Suprapubic skin (tissue), 3 donors: ENCODE results near the gene SUN2.

Experiments
- CTCF ChIP-seq, 2 donors: fragments of 200-600 bp in 1 of 2; fragments of 450-650 bp in 1 of 2; sonication (generic) in 1 of 2; IDR thresholded peaks; one replicate each; pipeline ENCODE4 v1.5.1; 2016 to 2019; ENCODE audit warnings: antibody characterized with exemption in 2 of 2, mild to moderate bottlenecking in 1 of 2, moderate library complexity in 1 of 2
- EP300 ChIP-seq: sonication (generic); formaldehyde crosslinking; IDR thresholded peaks from one replicate; pipeline ENCODE4 v1.6.1; 2017; ENCODE audit warnings: antibody characterized with exemption
- POLR2A ChIP-seq, 2 donors: fragments of 450-650 bp; IDR thresholded peaks; one replicate each; pipeline ENCODE4 v1.6.1; 2017; ENCODE audit warnings: antibody characterized with exemption in 2 of 2, mild to moderate bottlenecking in 2 of 2, moderate library complexity in 2 of 2

- no peak for TF ChIP-seq CTCF (IDR thresholded peaks at IDR 0.05)
- no peak for TF ChIP-seq POLR2A (IDR thresholded peaks at IDR 0.05)
- TF ChIP-seq EP300: no peak
Observed at GRCh38 chr22:38735465-38736256, 20.1 kb downstream of the SUN2 start.
